OCI-LY1 (cell line): ENCODE measurements around the gene APC.
"Not testable (repeated sequence)": the region's sequence is repeated elsewhere in the genome, so short reads cannot be mapped to it uniquely, and the experiment has no call there.

Experiments
- H2AFZ ChIP-seq: fragments of 200-600 bp; sonication (generic), shearing (Covaris generic); 2 replicates; pipeline ENCODE4 v1.6.0; 2014; ENCODE audit warnings: antibody characterized with exemption, mild to moderate bottlenecking, low read length
- H3F3A ChIP-seq: fragments of 200-600 bp; sonication (generic), shearing (Covaris generic); 2 replicates; pipeline ENCODE4 v1.6.0; 2014; ENCODE audit warnings: mild to moderate bottlenecking, antibody characterized with exemption, low read length, moderate library complexity; ENCODE audit not compliant: insufficient read depth
- H3K27ac ChIP-seq: fragments of 200-600 bp; sonication (generic); 2 replicates; pipeline ENCODE4 v1.5.1; 2014; ENCODE audit warnings: low read length, mixed run types, mild to moderate bottlenecking, low read depth; ENCODE audit not compliant: poor library complexity, severe bottlenecking
- H3K27me3 ChIP-seq: fragments of 200-600 bp; sonication (generic); 2 replicates; pipeline ENCODE4 v1.6.0; 2014; ENCODE audit warnings: antibody characterized with exemption, mild to moderate bottlenecking, low read length, moderate library complexity; ENCODE audit not compliant: insufficient read depth
- H3K36me3 ChIP-seq: fragments of 200-600 bp; sonication (generic); 2 replicates; pipeline ENCODE4 v1.6.1; 2014; ENCODE audit warnings: mild to moderate bottlenecking, antibody characterized with exemption, low read length, moderate library complexity, mixed read lengths; ENCODE audit not compliant: insufficient read depth
- H3K4me1 ChIP-seq: fragments of 200-600 bp; sonication (generic); 2 replicates; pipeline ENCODE4 v1.5.1; 2014; ENCODE audit warnings: mild to moderate bottlenecking, low read length, moderate library complexity; ENCODE audit not compliant: insufficient read depth, severe bottlenecking
- H3K4me2 ChIP-seq: fragments of 200-600 bp; sonication (generic), shearing (Covaris generic); 2 replicates; pipeline ENCODE4 v1.6.1; 2014; ENCODE audit warnings: low read length
- H3K4me3 ChIP-seq: fragments of 200-600 bp; sonication (generic); 2 replicates; pipeline ENCODE4 v1.5.1; 2014; ENCODE audit warnings: low read length, low read depth, mild to moderate bottlenecking, mixed read lengths; ENCODE audit not compliant: poor library complexity, severe bottlenecking
- H3K79me2 ChIP-seq: fragments of 200-600 bp; shearing (Covaris generic); 2 replicates; pipeline ENCODE4 v1.6.1; 2016; ENCODE audit warnings: mixed run types, low read length, mixed read lengths; ENCODE audit not compliant: insufficient read depth
- H3K9ac ChIP-seq: fragments of 200-600 bp; sonication (generic), shearing (Covaris generic); 2 replicates; pipeline ENCODE4 v1.6.1; 2014; ENCODE audit warnings: mild to moderate bottlenecking, low read length, mixed read lengths
- H3K9me2 ChIP-seq: fragments of 200-600 bp; sonication (generic), shearing (Covaris generic); 2 replicates; pipeline ENCODE4 v1.6.1; 2014; ENCODE audit warnings: low read depth, mild to moderate bottlenecking, low read length, mixed read lengths
- H3K9me3 ChIP-seq: fragments of 200-600 bp; shearing (Covaris generic); 2 replicates; pipeline ENCODE4 v1.6.1; 2014; ENCODE audit warnings: low read length, mixed read lengths
- H4K20me1 ChIP-seq: fragments of 200-600 bp; sonication (generic), shearing (Covaris generic); 2 replicates; pipeline ENCODE4 v1.6.0; 2016; ENCODE audit warnings: mild to moderate bottlenecking, low read length; ENCODE audit not compliant: insufficient read depth
- CTCF ChIP-seq: fragments of 200-600 bp; sonication (generic), shearing (Covaris generic); IDR thresholded peaks from 2 replicates; pipeline ENCODE4 v1.5.1; 2017; ENCODE audit warnings: mild to moderate bottlenecking, antibody characterized with exemption, low read length, moderate library complexity, mixed read lengths
- EZH2 ChIP-seq: fragments of 200-600 bp; sonication (generic), shearing (Covaris generic); IDR thresholded peaks from 2 replicates; pipeline ENCODE4 v1.8.0; 2017; ENCODE audit warnings: borderline replicate concordance, mixed run types, mild to moderate bottlenecking, antibody characterized with exemption, low read length, moderate library complexity, mixed read lengths

The APC gene

DNA sequence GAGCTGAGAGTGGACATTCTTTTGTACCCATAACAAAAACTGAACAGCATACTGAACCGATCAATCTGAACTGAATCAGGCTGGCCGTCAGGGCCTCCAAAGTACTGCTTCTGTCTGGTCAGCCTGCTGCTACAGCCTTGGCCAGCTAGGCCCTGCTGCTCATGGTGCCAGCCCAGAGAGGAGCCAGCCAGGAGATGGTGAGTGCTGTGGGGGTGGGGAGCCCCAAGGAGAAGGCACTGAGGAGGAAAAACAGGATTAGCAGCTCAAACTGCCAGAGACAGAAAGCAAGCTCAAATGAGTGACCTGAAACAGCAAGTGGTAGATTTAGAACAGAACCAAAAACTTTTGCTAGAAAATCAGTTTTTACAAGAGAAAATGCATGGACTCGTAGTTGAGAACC is 147.3 kb downstream of the APC start:
- Histone ChIP-seq H3K79me2 (no peaks in the 10 kb centered on the region), H3K9ac (no peak overlapping the region), H3K9me3 (no peaks in the 10 kb centered on the region), H3K27me3 (no peaks in the 10 kb centered on the region), H3F3A (no peaks in the 10 kb centered on the region), H2AFZ (no peak overlapping the region), H3K4me3 (no peak overlapping the region), H3K4me1 (no peaks in the 10 kb centered on the region), H3K36me3 (peaks cover 84% of the 10 kb centered on the region), H4K20me1 (no peaks in the 10 kb centered on the region), H3K4me2 (no peak overlapping the region), H3K9me2 (no peaks in the 10 kb centered on the region), H3K27ac (no peak overlapping the region)
- TF ChIP-seq CTCF (no peak), EZH2 (no peak)

DNA sequence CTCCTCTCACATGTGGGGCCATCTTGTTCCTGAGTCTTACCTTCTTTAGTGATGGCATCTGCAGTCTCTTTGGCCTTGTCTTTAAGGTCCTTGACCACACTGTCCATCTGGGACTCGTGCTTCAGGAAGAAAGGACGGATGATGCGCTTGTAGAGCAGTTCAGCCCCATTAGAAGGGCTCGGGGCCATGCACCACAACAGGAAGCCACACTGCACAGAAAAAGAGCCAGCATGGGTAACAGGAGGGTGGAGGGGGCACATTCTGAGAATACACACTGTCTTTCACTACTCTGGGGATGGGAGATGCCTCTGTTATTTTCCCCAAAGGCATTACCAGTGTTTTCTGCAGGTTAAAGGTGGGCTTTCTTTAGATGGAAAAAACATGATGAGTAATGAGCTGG is 149.3 kb downstream of the APC start:
- H3K9me3 ChIP-seq = no peaks in the 10 kb centered on the region
- H3K27ac ChIP-seq = no peak overlapping the region
- no peak overlapping the region for H3K9ac ChIP-seq
- H3F3A ChIP-seq = no peaks in the 10 kb centered on the region
- H3K4me3 ChIP-seq = no peak overlapping the region
- no peaks in the 10 kb centered on the region for H4K20me1 ChIP-seq
- H2AFZ ChIP-seq = no peak overlapping the region
- H3K27me3 ChIP-seq = no peaks in the 10 kb centered on the region
- no peaks in the 10 kb centered on the region for H3K9me2 ChIP-seq
- H3K4me2 ChIP-seq = no peak overlapping the region
- no peaks in the 10 kb centered on the region for H3K79me2 ChIP-seq
- peaks cover 68% of the 10 kb centered on the region for H3K36me3 ChIP-seq
- no peaks in the 10 kb centered on the region for H3K4me1 ChIP-seq
- TF ChIP-seq EZH2 = no peak

GRCh38 chr5:112892066-112892465 is 154.4 kb downstream of the APC start:
- H3K4me1 ChIP-seq, H3K9me2 ChIP-seq, H2AFZ ChIP-seq, H3K27ac ChIP-seq, H3K4me2 ChIP-seq, H3K9ac ChIP-seq, H3K9me3 ChIP-seq, H3K27me3 ChIP-seq, H4K20me1 ChIP-seq, H3K79me2 ChIP-seq, H3K4me3 ChIP-seq, H3F3A ChIP-seq: not testable (repeated sequence)
- H3K36me3 ChIP-seq = peaks cover 53% of the 10 kb centered on the region

DNA sequence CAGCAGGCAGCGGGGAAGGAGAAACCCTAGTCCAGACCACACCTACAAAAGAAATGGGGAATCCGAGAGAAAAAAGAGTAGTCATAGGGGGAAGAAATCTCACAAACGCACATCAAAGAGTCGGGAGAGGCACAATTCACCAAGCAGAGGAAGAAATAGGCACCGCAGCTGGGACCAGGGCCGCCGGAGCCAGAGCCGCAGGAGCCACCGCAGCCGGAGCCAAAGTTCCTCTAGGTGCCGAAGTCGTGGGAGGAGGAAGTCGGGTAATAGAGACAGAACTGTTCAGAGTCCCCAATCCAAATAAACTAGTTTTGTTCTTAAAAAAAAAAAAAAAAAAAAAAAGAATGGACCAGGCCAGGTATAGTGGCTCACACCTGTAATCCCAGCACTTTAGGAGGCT is 155.1 kb downstream of the APC start:
- H3K9ac ChIP-seq = no peak overlapping the region
- no peak overlapping the region for H3K27ac ChIP-seq
- no peaks in the 10 kb centered on the region for H3K9me3 ChIP-seq
- TF ChIP-seq CTCF = no peak
- no peak for TF ChIP-seq EZH2
- no peaks in the 10 kb centered on the region for H3F3A ChIP-seq
- no peaks in the 10 kb centered on the region for H3K4me1 ChIP-seq
- no peaks in the 10 kb centered on the region for H4K20me1 ChIP-seq
- no peaks in the 10 kb centered on the region for H3K79me2 ChIP-seq
- no peak overlapping the region for H3K4me3 ChIP-seq
- H3K27me3 ChIP-seq = no peaks in the 10 kb centered on the region
- no peak overlapping the region for H3K4me2 ChIP-seq
- no peaks in the 10 kb centered on the region for H3K9me2 ChIP-seq
- H3K36me3 ChIP-seq = peaks cover 52% of the 10 kb centered on the region
- no peak overlapping the region for H2AFZ ChIP-seq
